IMR-90 (cell line): Measurements from ENCODE around the gene MYO1G. TPM values are rescaled to one million over a fixed set of nuclear protein-coding genes. Genes with fewer than 3 reads are reported as not detected.

ENCODE experiments used
- ATAC-seq: fragments of 200-7000 bp; cut with Tn5 transposase; 2 replicates; pipeline ENCODE4 v1.9.1; 2020; ENCODE audit warnings: low read depth, mild to moderate bottlenecking, moderate library complexity
- BruUV-seq: library from RNA; stranded (reverse); fragments of 400-500 nt; replicated peaks from 2 replicates; lab custom pipeline; 2021; lab: Mats Ljungman, UMichigan
- CTCF ChIA-PET: fragments of 300-600 bp; formaldehyde crosslinking; extraction: SDS; loops from one replicate; lab custom pipeline; 2021; ENCODE audit warnings: antibody characterized with exemption; lab: Yijun Ruan, JAX
- POLR2A ChIA-PET: fragments of 300-600 bp; sonication (Branson Sonifier 250); formaldehyde crosslinking; loops from one replicate; lab custom pipeline; 2022; ENCODE audit warnings: antibody characterized with exemption; ENCODE audit not compliant: unreplicated experiment; lab: Charles Lee
- DNase-seq: peaks from one replicate; pipeline ENCODE4 v3.0.0; 2013
- H2AFZ ChIP-seq: replicated peaks from 2 replicates; pipeline ENCODE3; 2013; ENCODE audit warnings: low read length, mild to moderate bottlenecking; ENCODE audit not compliant: poor library complexity
- H2AK5ac ChIP-seq: 2 replicates; pipeline ENCODE4 v1.6.1; 2013; ENCODE audit warnings: low read depth, low read length, inconsistent platforms
- H2AK9ac ChIP-seq: replicated peaks from 2 replicates; pipeline ENCODE3; 2013; ENCODE audit warnings: mild to moderate bottlenecking, low read depth, low read length, moderate library complexity; ENCODE audit not compliant: poor library complexity
- H2BK120ac ChIP-seq: 2 replicates; pipeline ENCODE4 v1.6.1; 2013; ENCODE audit warnings: low read depth, low read length, inconsistent platforms
- H2BK15ac ChIP-seq: 3 replicates; pipeline ENCODE4 v1.6.1; 2013; ENCODE audit warnings: low read depth, low read length, inconsistent platforms
- H2BK20ac ChIP-seq: 2 replicates; pipeline ENCODE4 v1.6.1; 2013; ENCODE audit warnings: low read depth, mild to moderate bottlenecking, inconsistent platforms, low read length, moderate library complexity
- H2BK5ac ChIP-seq: 2 replicates; pipeline ENCODE4 v1.6.1; 2013; ENCODE audit warnings: mild to moderate bottlenecking, low read depth, low read length, inconsistent platforms; ENCODE audit not compliant: poor library complexity, severe bottlenecking
- H3K14ac ChIP-seq: replicated peaks from 2 replicates; pipeline ENCODE4 v1.6.1; 2013; ENCODE audit warnings: low read depth, low read length, inconsistent platforms
- H3K18ac ChIP-seq: 2 replicates; pipeline ENCODE4 v1.6.1; 2013; ENCODE audit warnings: low read depth, low read length, control low read depth
- H3K23ac ChIP-seq: 2 replicates; pipeline ENCODE4 v1.6.1; 2013; ENCODE audit warnings: low read depth, low read length, inconsistent platforms
- H3K27ac ChIP-seq: 2 replicates; pipeline ENCODE4 v1.5.1; 2013; ENCODE audit warnings: mild to moderate bottlenecking, control low read depth, low read length; ENCODE audit not compliant: insufficient read depth
- H3K27me3 ChIP-seq: 2 replicates; pipeline ENCODE4 v1.6.1; 2013; ENCODE audit warnings: low read length; ENCODE audit not compliant: control insufficient read depth, insufficient read depth
- H3K36me3 ChIP-seq: 2 replicates; pipeline ENCODE4 v1.6.1; 2013; ENCODE audit warnings: low read length, mixed read lengths; ENCODE audit not compliant: control insufficient read depth, insufficient read depth
- H3K4ac ChIP-seq: 2 replicates; pipeline ENCODE4 v1.6.1; 2013; ENCODE audit warnings: low read depth, low read length, inconsistent platforms
- H3K4me1 ChIP-seq: 2 replicates; pipeline ENCODE4 v1.6.1; 2013; ENCODE audit warnings: low read length, mixed read lengths; ENCODE audit not compliant: control insufficient read depth, insufficient read depth
- H3K4me2 ChIP-seq: 2 replicates; pipeline ENCODE4 v1.6.1; 2013; ENCODE audit warnings: low read depth, mild to moderate bottlenecking, control low read depth, low read length, moderate library complexity
- H3K4me3 ChIP-seq: 2 replicates; pipeline ENCODE4 v1.5.1; 2013; ENCODE audit warnings: low read depth, mild to moderate bottlenecking, control low read depth, low read length, moderate library complexity; ENCODE audit not compliant: insufficient read depth
- H3K56ac ChIP-seq: 2 replicates; pipeline ENCODE4 v1.6.1; 2013; ENCODE audit warnings: low read length, inconsistent platforms; ENCODE audit not compliant: insufficient read depth; ENCODE audit errors: extremely low read depth
- H3K79me1 ChIP-seq, 2 experiments: 2 replicates each; pipeline ENCODE4 v1.6.1; 2013; ENCODE audit warnings: low read length in 2 of 2, inconsistent platforms in 1 of 2, low read depth in 1 of 2
- H3K9ac ChIP-seq: 2 replicates; pipeline ENCODE4 v1.6.1; 2013; ENCODE audit warnings: low read depth, low read length, control low read depth
- H3K9me1 ChIP-seq: 2 replicates; pipeline ENCODE4 v1.6.1; 2013; ENCODE audit warnings: low read length, inconsistent platforms; ENCODE audit not compliant: insufficient read depth
- H3K9me3 ChIP-seq: 2 replicates; pipeline ENCODE4 v1.6.1; 2013; ENCODE audit warnings: low read length; ENCODE audit not compliant: control insufficient read depth, insufficient read depth
- H4K20me1 ChIP-seq: 2 replicates; pipeline ENCODE4 v1.6.1; 2013; ENCODE audit warnings: low read length, inconsistent platforms; ENCODE audit not compliant: insufficient read depth
- H4K5ac ChIP-seq: 2 replicates; pipeline ENCODE4 v1.6.1; 2013; ENCODE audit warnings: mild to moderate bottlenecking, low read depth, low read length, control low read depth
- H4K8ac ChIP-seq, 2 experiments: 2 replicates each; pipeline ENCODE4 v1.6.1; 2013; ENCODE audit warnings: low read depth in 2 of 2, low read length in 2 of 2, control low read depth in 1 of 2, inconsistent platforms in 1 of 2
- H4K91ac ChIP-seq: 2 replicates; pipeline ENCODE4 v1.6.1; 2013; ENCODE audit warnings: low read depth, low read length, inconsistent platforms; ENCODE audit not compliant: insufficient read depth
- BHLHE40 ChIP-seq: fragments of 150-350 bp; IDR thresholded peaks from 2 replicates; pipeline ENCODE4 v1.6.1; 2016; ENCODE audit warnings: mild to moderate bottlenecking, low read depth, low read length
- CEBPB ChIP-seq: IDR thresholded peaks from 2 replicates; pipeline ENCODE4 v1.6.1; 2012; ENCODE audit warnings: low read depth, low read length, improper control_type of control experiment
- CHD1 ChIP-seq: IDR thresholded peaks from 2 replicates; pipeline ENCODE4 v1.6.1; 2012; ENCODE audit warnings: low read depth, low read length, improper control_type of control experiment
- FOS ChIP-seq: fragments of 150-350 bp; IDR thresholded peaks from 2 replicates; pipeline ENCODE4 v1.6.1; 2016; ENCODE audit warnings: low read depth, low read length
- MAFK ChIP-seq: IDR thresholded peaks from 2 replicates; pipeline ENCODE4 v1.6.1; 2012; ENCODE audit warnings: low read depth, low read length, improper control_type of control experiment
- MAZ ChIP-seq: IDR thresholded peaks from 2 replicates; pipeline ENCODE4 v1.6.1; 2012; ENCODE audit warnings: low read depth, mild to moderate bottlenecking, low read length, improper control_type of control experiment, moderate library complexity, borderline replicate concordance
- MXI1 ChIP-seq: IDR thresholded peaks from 2 replicates; pipeline ENCODE4 v1.6.1; 2012; ENCODE audit warnings: low read depth, mild to moderate bottlenecking, low read length, moderate library complexity, borderline replicate concordance
- NFE2L2 ChIP-seq: fragments of 150-350 bp; IDR thresholded peaks from 2 replicates; pipeline ENCODE4 v1.6.1; 2016; ENCODE audit warnings: low read depth, mild to moderate bottlenecking, low read length
- POLR2A ChIP-seq: IDR thresholded peaks from 2 replicates; pipeline ENCODE4 v1.6.1; 2012; ENCODE audit warnings: mild to moderate bottlenecking, low read depth, low read length
- RAD21 ChIP-seq: IDR thresholded peaks from 2 replicates; pipeline ENCODE4 v1.6.1; 2012; ENCODE audit warnings: low read length, improper control_type of control experiment
- RCOR1 ChIP-seq: IDR thresholded peaks from 2 replicates; pipeline ENCODE4 v1.6.1; 2012; ENCODE audit warnings: mild to moderate bottlenecking, low read length, improper control_type of control experiment; ENCODE audit not compliant: insufficient replicate concordance
- RFX5 ChIP-seq: IDR thresholded peaks from 2 replicates; pipeline ENCODE4 v1.8.0; 2012; ENCODE audit warnings: low read depth, mild to moderate bottlenecking, low read length, moderate library complexity
- SMC3 ChIP-seq: fragments of 150-350 bp; IDR thresholded peaks from 2 replicates; pipeline ENCODE4 v1.6.1; 2016; ENCODE audit warnings: low read depth, mild to moderate bottlenecking, antibody characterized with exemption, low read length, moderate library complexity
- WGBS, 2 experiments: methylation state at CpG; one replicate each; pipeline versions ENCODE4 v1.1.5 to v1.1.7; 2013; ENCODE audit warnings: missing lambda C conversion rate in 2 of 2; ENCODE audit not compliant: insufficient read length in 1 of 2; ENCODE audit errors: extremely low coverage in 2 of 2; 5-methylcytosine and 5-hydroxymethylcytosine counted together
- dilution Hi-C: fragments of 300-500 bp; cut with HindIII; formaldehyde crosslinking; loops from one replicate; pipeline ENCODE4 v1.14.3; 2018; ENCODE audit warnings: low sequenced_read_pairs; ENCODE audit not compliant: unreplicated experiment
- in situ Hi-C: fragments of 300-500 bp; cut with MboI; formaldehyde crosslinking; loops from 3 replicates; pipeline ENCODE4 v1.14.3; 2019; ENCODE audit warnings: low sequenced_read_pairs, inconsistent platforms, mixed read lengths
- intact Hi-C: fragments of 100-400 bp; cut with micrococcal nuclease; formaldehyde crosslinking; loops from 2 replicates; pipeline ENCODE4 v1.10.0; 2022
- polyA plus RNA-seq, 3 experiments: library from polyadenylated mRNA; depleted of rRNA; stranded (reverse); fragments of >200 nt; gene quantifications; 2 replicates each; pipeline ENCODE4 v1.2.3, GENCODE V29; 2012; ENCODE audit warnings: low replicate concordance in 1 of 3
- total RNA-seq: library from RNA; depleted of rRNA; stranded (reverse); fragments of >200 nt; gene quantifications from 2 replicates; pipeline ENCODE4 v1.2.3, GENCODE V29; 2012
- TF ChIP-seq, protein P1 (sequence below): conservative IDR thresholded peaks from 2 replicates; pipeline ENCODE4 v1.5.1; 2012; ENCODE audit warnings: mild to moderate bottlenecking, low read depth, low read length, improper control_type of control experiment
- TF ChIP-seq, protein P2 (sequence below): fragments of 150-350 bp; IDR thresholded peaks from 2 replicates; pipeline ENCODE4 v1.6.1; 2017; ENCODE audit warnings: mild to moderate bottlenecking, antibody characterized with exemption, low read length, low read depth

The MYO1G gene
- total and polyA plus RNA-seq, 2 of the 4 experiments (the other 2 are of a cell fraction) = under 0.01 to 0.02 TPM

DNA sequence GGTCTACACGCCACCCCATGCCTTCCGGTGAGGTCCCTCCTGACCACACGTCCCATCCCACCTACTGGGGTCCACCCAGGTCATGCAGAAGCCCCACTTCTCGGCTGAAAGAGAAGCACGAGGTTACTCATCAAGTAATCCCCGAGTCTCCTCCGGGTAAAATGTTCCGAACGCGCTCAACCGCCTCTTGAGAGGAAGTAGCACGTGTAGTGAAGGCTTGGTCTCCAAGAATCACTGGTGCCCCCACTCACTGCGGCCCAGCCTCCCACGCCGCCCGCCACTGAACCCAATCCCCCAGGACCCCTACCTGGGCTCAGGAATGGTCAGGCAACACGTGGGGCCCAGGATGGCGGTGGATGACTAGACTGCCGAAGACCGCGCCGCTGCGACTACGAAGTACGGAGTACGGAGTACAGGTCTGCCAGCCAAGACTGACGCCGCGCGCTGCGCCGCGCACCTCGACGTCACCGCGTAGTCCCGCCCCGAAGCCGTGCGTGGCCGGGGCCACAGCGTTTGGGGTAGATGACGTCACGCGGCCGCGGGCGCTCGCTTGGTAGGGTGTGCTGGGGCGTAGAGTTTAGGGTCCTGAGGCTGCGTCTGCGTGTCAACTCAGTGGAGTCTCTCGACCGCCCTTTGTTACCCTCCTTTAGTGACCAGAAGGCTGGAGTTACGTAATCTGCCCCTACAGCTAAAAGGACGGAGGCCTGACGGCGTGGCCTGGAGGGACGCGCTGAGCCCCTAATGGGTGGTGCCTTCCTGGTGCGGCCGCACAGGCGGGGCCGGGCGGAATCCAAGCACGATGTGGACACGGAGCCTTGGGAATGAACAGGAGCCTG lies 7.6 kb upstream of the MYO1G start:
- peaks cover 12% of the 10 kb centered on the region for H3K4me1 ChIP-seq
- in situ Hi-C loops (no loop called here), dilution Hi-C loops (no loop called here), intact Hi-C loops (no loop called here)
- ChIA-PET POLR2A (no interaction called here), CTCF (no interaction called here)
- peak; percentile 95 for DNase-seq
- no peaks in the 10 kb centered on the region for H3K27me3 ChIP-seq
- H3K4ac ChIP-seq = peak overlapping the region; percentile 97
- peak overlapping the region; percentile 74; the same call in 1 of the 3 replicates for H2BK15ac ChIP-seq
- H3K18ac ChIP-seq = peak overlapping the region; percentile 95
- peak overlapping the region; percentile 98 for H4K5ac ChIP-seq
- H3K27ac ChIP-seq = peak overlapping the region; percentile 91
- H3K56ac ChIP-seq = peak overlapping the region; percentile 94
- peak overlapping the region; percentile 98 for H2AFZ ChIP-seq
- H3K79me1 ChIP-seq = peaks cover 18 to 45% of the 10 kb centered on the region in 2 experiments
- H3K4me2 ChIP-seq = peak overlapping the region; percentile 87
- peak overlapping the region; percentile 90 for H2AK5ac ChIP-seq
- H2BK5ac ChIP-seq = peak overlapping the region; percentile 88
- H3K36me3 ChIP-seq = peaks cover 29% of the 10 kb centered on the region
- peak overlapping the region; percentile 85 for H2BK120ac ChIP-seq
- WGBS, 2 experiments = 1% methylated on average over 35 of the region's 68 CpGs; no CpG with 5 or more reads in 1 of the 2 experiments
- H4K8ac ChIP-seq = peak overlapping the region; percentile 87 to 100
- H3K9me1 ChIP-seq = peaks cover 3% of the 10 kb centered on the region
- no peaks in the 10 kb centered on the region for H3K9me3 ChIP-seq
- no TSS peak for BruUV-seq
- H3K14ac ChIP-seq = peak overlapping the region; percentile 99
- H4K91ac ChIP-seq = peak overlapping the region; percentile 96
- H2AK9ac ChIP-seq = peak overlapping the region; percentile 95
- H3K23ac ChIP-seq = peak overlapping the region; percentile 94
- H3K4me3 ChIP-seq = peak overlapping the region; percentile 74
- peak overlapping the region; percentile 50; the same call in 1 of the 2 replicates for H2BK20ac ChIP-seq
- peak overlapping the region; percentile 94 for H3K9ac ChIP-seq
- H4K20me1 ChIP-seq = peaks cover 21% of the 10 kb centered on the region
- peak; percentile 96 for ATAC-seq
- TF ChIP-seq RCOR1 (no peak), MXI1 (peak; percentile 90), FOS (peak; percentile 26; the same call in 1 of the 2 replicates), SMC3 (no peak), CHD1 (no peak), BHLHE40 (no peak), MAFK (no peak), MAZ (peak; percentile 45; the same call in 1 of the 2 replicates), RFX5 (no peak), NFE2L2 (no peak; the same call in 1 of the 2 replicates), POLR2A (peak; percentile 98), RAD21 (no peak), CEBPB (peak; percentile 88)
- TF ChIP-seq, protein P1, sequence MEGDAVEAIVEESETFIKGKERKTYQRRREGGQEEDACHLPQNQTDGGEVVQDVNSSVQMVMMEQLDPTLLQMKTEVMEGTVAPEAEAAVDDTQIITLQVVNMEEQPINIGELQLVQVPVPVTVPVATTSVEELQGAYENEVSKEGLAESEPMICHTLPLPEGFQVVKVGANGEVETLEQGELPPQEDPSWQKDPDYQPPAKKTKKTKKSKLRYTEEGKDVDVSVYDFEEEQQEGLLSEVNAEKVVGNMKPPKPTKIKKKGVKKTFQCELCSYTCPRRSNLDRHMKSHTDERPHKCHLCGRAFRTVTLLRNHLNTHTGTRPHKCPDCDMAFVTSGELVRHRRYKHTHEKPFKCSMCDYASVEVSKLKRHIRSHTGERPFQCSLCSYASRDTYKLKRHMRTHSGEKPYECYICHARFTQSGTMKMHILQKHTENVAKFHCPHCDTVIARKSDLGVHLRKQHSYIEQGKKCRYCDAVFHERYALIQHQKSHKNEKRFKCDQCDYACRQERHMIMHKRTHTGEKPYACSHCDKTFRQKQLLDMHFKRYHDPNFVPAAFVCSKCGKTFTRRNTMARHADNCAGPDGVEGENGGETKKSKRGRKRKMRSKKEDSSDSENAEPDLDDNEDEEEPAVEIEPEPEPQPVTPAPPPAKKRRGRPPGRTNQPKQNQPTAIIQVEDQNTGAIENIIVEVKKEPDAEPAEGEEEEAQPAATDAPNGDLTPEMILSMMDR = no peak
- TF ChIP-seq, protein P2, sequence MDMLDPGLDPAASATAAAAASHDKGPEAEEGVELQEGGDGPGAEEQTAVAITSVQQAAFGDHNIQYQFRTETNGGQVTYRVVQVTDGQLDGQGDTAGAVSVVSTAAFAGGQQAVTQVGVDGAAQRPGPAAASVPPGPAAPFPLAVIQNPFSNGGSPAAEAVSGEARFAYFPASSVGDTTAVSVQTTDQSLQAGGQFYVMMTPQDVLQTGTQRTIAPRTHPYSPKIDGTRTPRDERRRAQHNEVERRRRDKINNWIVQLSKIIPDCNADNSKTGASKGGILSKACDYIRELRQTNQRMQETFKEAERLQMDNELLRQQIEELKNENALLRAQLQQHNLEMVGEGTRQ = peak; percentile 39; the same call in 1 of the 2 replicates
